ENCODE data around the gene SUSD6. TPM values are rescaled to one million over a fixed set of nuclear protein-coding genes. Genes with fewer than 3 reads are reported as not detected.
A peak's percentile ranks its signal among the peaks of the same experiment; 100 is the strongest.
"Not testable (repeated sequence)": the region's sequence is repeated elsewhere in the genome, so short reads cannot be mapped to it uniquely, and the experiment has no call there.

Gene SUSD6
- total RNA-seq, 1 donor from 2014 or later, result 13.4 TPM

GRCh38 chr14:69711477-69711876 is 100.1 kb downstream of the SUSD6 start:
- no peak for DNase-seq (ENCODE audit: low read depth)

- DNase-seq (ENCODE audit: low read depth), result peak; percentile 77
Observed at GRCh38 chr14:69711881-69712560, 100.6 kb downstream of the SUSD6 start.

GRCh38 chr14:69712599-69713088 is 101.2 kb downstream of the SUSD6 start:
- peak; percentile 64 for DNase-seq (ENCODE audit: low read depth)

- peak; percentile 82 for DNase-seq (ENCODE audit: low read depth)
Observed at GRCh38 chr14:69713209-69713781, 101.9 kb downstream of the SUSD6 start.

GRCh38 chr14:69713993-69714679 is 102.7 kb downstream of the SUSD6 start:
- no peak for DNase-seq (ENCODE audit: low read depth)

- no peak for DNase-seq (ENCODE audit: low read depth)
Observed at GRCh38 chr14:69715725-69716477, 104.5 kb downstream of the SUSD6 start.

GRCh38 chr14:69716478-69717187 is 105.2 kb downstream of the SUSD6 start:
- DNase-seq (ENCODE audit: low read depth), result no peak

- not testable (repeated sequence) for DNase-seq (ENCODE audit: low read depth)
Observed at GRCh38 chr14:69718614-69719013, 107.2 kb downstream of the SUSD6 start.

- peak; percentile 57 for DNase-seq (ENCODE audit: low read depth)
Observed at GRCh38 chr14:69719501-69719951, 108.1 kb downstream of the SUSD6 start.

GRCh38 chr14:69720912-69721311 is 109.5 kb downstream of the SUSD6 start:
- no peak for DNase-seq (ENCODE audit: low read depth)

- peak; percentile 77 for DNase-seq (ENCODE audit: low read depth)
Observed at GRCh38 chr14:69726761-69727511, 115.5 kb downstream of the SUSD6 start.

GRCh38 chr14:69727860-69728259 is 116.5 kb downstream of the SUSD6 start:
- DNase-seq (ENCODE audit: low read depth), result no peak

- DNase-seq (ENCODE audit: low read depth), result not testable (repeated sequence)
Observed at GRCh38 chr14:69731919-69732598, 120.7 kb downstream of the SUSD6 start.

GRCh38 chr14:69736405-69736804 is 125.0 kb downstream of the SUSD6 start:
- DNase-seq (ENCODE audit: low read depth), result not testable (repeated sequence)

- no peak for DNase-seq (ENCODE audit: low read depth)
Observed at GRCh38 chr14:69741055-69741454, 129.7 kb downstream of the SUSD6 start.

- no peak for DNase-seq (ENCODE audit: low read depth)
Observed at GRCh38 chr14:69749956-69750355, 138.6 kb downstream of the SUSD6 start.

- DNase-seq (ENCODE audit: low read depth), result no peak
Observed at GRCh38 chr14:69750495-69750894, 139.1 kb downstream of the SUSD6 start.

GRCh38 chr14:69752773-69753172 is 141.4 kb downstream of the SUSD6 start:
- DNase-seq (ENCODE audit: low read depth), result no peak

GRCh38 chr14:69753860-69754259 is 142.5 kb downstream of the SUSD6 start:
- no peak for DNase-seq (ENCODE audit: low read depth)

All from myocyte (in vitro differentiated cells).